Measurements from ENCODE around the gene TGM6. TPM values are rescaled to one million over a fixed set of nuclear protein-coding genes. Genes with fewer than 3 reads are reported as not detected.

Gene TGM6
- total and polyA plus RNA-seq, 12 donors, result not detected

DNA sequence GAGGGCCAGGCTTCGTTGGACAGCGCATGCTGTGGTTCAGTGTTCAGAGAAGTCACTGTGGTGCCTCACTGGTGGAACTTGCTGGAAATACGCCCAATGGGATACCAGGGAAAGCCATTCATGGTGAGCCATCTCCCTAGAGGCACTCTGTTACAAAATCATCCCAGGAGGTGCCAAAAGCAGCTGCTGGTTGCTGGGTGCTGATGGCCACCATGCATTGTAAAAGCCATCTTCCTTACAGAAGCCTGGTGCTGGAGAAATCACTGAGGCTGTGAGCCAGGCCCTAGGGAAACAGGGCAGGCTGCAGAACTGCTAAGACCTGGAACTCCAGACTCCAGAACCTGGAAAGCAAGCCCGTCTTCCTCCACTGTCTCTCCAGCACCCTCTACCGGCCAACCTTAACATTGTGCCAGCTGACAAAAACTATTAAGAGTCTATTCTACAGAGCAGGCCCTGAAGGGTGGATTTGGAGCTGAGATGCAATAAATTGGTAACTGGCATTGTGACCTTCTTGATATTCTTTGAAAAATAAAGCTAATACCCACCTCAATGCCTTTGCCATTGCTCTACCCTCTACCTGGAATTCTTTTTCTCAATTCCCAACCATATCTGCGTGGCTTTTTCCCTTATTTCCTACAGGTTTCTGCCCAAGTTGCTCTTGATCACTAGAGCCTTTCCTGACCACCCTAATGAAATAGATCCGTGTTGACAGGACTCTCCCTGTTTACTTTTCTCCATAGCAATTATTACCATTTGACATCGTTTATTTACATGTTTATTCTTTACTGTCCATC, 71.4 kb downstream of the TGM6 start:
- Histone ChIP-seq H3K9me3 (replicated peaks in 1 of 3) (no peaks in the 10 kb centered on the region), H3K36me3 (replicated peaks in 1 of 2) (no peaks in the 10 kb centered on the region), H3K4me3 (no peak overlapping the region), H3K27me3 (no peaks in the 10 kb centered on the region), H3K4me1 (replicated peaks in 1 of 2) (no peaks in the 10 kb centered on the region), H3K27ac (no peak overlapping the region)
- peak; percentile 73 to 90 (median 81) for DNase-seq
- intact Hi-C loops (cut with DNase I), result loop anchor here (5.0 to 10.0 kb wide), 3 partner anchors 247 to 347 kb away; partner anchors contain the start of gene STK35 (in 1 of the 2)
- 51 to 59% (median 56%) methylated on average over 8 of the region's 8 CpGs for WGBS, 4 donors
- TF ChIP-seq, protein P1, sequence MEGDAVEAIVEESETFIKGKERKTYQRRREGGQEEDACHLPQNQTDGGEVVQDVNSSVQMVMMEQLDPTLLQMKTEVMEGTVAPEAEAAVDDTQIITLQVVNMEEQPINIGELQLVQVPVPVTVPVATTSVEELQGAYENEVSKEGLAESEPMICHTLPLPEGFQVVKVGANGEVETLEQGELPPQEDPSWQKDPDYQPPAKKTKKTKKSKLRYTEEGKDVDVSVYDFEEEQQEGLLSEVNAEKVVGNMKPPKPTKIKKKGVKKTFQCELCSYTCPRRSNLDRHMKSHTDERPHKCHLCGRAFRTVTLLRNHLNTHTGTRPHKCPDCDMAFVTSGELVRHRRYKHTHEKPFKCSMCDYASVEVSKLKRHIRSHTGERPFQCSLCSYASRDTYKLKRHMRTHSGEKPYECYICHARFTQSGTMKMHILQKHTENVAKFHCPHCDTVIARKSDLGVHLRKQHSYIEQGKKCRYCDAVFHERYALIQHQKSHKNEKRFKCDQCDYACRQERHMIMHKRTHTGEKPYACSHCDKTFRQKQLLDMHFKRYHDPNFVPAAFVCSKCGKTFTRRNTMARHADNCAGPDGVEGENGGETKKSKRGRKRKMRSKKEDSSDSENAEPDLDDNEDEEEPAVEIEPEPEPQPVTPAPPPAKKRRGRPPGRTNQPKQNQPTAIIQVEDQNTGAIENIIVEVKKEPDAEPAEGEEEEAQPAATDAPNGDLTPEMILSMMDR (IDR thresholded peaks at IDR 0.05), result peak; percentile 67 to 91 (median 77)
- TF ChIP-seq POLR2A (IDR thresholded peaks at IDR 0.05), result no peak

DNA sequence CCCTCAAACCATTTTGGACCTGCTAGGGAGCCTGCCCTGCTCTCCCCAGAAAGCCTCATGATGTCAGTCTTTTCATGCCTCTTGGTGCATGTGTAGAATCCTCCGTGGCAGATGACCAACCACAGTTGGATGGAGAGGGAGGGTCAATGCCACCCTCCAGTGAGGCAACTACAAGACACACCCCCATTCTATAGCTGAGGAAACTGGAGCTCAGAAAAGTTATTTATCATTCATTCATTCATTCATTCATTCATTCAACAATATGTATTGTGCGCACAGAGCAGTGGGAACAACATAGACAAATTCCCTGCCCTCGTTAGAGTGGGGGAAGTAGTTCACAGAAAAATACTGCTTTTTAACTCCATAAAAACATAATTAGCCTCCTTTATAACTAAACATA, 73.1 kb downstream of the TGM6 start:
- intact Hi-C loops (cut with DNase I), result loop anchor here (5.0 to 10.0 kb wide), 3 partner anchors 249 to 349 kb away; partner anchors contain the start of gene STK35 (in 1 of the 2)
- Histone ChIP-seq H3K27ac (no peak overlapping the region), H3K4me1 (replicated peaks in 1 of 2) (no peaks in the 10 kb centered on the region), H3K27me3 (no peaks in the 10 kb centered on the region), H3K9me3 (replicated peaks in 1 of 3) (no peaks in the 10 kb centered on the region), H3K4me3 (no peak overlapping the region), H3K36me3 (replicated peaks in 1 of 2) (peaks cover 0 to 4% of the 10 kb centered on the region in 2 donors)
- no peak for TF ChIP-seq POLR2A (IDR thresholded peaks at IDR 0.05)
- no peak for DNase-seq
- 71 to 87% (median 83%) methylated on average over 3 of the region's 3 CpGs for WGBS, 4 donors

DNA sequence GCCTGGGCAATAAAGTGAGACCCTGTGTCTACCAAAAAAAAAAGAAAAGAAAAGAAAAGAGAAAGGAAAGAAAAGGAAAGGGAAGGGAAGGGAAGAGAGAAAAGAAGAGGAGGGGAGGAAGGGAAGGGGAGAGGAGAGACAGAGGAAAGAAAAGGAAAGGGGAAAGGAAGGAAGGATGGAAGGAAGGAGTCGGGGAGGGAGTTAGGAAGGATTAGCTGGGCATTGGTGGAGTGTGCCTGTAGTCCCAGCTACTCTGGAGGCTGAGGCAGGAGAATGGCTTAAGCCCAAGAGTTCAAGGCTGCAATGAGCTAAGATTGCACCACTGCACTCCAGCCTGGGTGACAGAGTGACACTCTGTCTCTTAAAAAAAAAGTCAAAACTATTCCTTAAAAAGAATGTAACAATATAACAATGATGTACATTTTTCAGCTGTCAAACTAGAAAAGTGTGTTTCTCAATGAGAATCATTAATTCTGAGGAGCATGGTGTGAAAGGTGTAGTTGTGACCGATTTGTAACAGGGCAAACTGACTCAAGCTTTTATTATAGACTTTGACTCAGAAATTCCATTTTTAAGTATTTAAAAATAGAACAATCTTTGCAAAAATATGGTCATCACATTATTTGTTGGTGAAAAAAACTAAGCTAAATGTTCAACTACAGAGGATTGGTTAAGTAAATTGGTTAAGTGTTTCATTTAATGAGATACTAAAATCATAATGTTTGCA, 75.2 kb downstream of the TGM6 start:
- Histone ChIP-seq H3K36me3 (replicated peaks in 1 of 2) (peaks cover 0 to 25% of the 10 kb centered on the region in 2 donors), H3K4me3 (no peak overlapping the region), H3K4me1 (replicated peaks in 1 of 2) (no peaks in the 10 kb centered on the region), H3K27me3 (no peaks in the 10 kb centered on the region), H3K27ac (peak overlapping the region in 1 of 5 donors; percentile 21), H3K9me3 (replicated peaks in 1 of 3) (no peaks in the 10 kb centered on the region)
- TF ChIP-seq, protein P1 (IDR thresholded peaks at IDR 0.05), result no peak
- TF ChIP-seq POLR2A (IDR thresholded peaks at IDR 0.05), result no peak
- intact Hi-C loops (cut with DNase I), result loop anchor here in 1 of 2 donors (10.0 kb wide), 2 partner anchors 251 to 351 kb away; partner anchors contain the start of gene STK35
- peak in 5 of 7 donors; percentile 41 to 65 (median 58) for DNase-seq
- WGBS, 4 donors, result 49 to 62% (median 55%) methylated on average over 2 of the region's 2 CpGs

DNA sequence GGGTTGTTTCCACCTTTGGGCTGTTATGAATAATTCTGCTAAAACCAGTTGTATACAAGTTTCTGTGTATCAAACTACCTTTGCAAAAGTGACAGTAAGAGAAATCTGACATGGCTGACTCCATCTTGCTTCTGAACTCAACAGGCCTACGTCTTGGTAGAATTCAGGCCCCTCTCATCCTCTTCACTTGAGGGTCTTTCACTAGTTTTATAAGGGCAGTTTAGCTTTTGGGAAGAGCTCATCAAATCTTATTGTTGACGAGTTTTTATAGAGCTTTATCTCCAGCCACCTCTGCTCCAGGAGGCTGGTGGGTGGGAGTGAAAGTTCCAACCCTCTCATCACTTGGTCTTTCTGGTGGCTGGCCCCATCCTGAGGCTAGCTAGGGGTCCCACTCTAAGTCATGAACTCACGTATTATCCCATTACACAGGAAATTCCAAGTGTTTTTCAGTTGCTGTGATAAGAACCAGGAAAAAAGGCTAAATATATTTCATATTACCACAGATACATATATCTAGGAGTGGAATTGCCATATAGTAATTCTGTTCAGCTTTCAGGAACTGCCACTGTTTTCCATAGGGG, 78.3 kb downstream of the TGM6 start:
- Histone ChIP-seq H3K27me3 (no peaks in the 10 kb centered on the region), H3K36me3 (replicated peaks in 1 of 2) (peaks cover 0 to 56% of the 10 kb centered on the region in 2 donors), H3K4me3 (no peak overlapping the region), H3K9me3 (replicated peaks in 1 of 3) (no peaks in the 10 kb centered on the region), H3K4me1 (replicated peaks in 1 of 2) (no peaks in the 10 kb centered on the region), H3K27ac (no peak overlapping the region)
- TF ChIP-seq, protein P1 (IDR thresholded peaks at IDR 0.05), result no peak
- no peak for TF ChIP-seq POLR2A (IDR thresholded peaks at IDR 0.05)
- no peak for DNase-seq
- intact Hi-C loops (cut with DNase I), result loop anchor here in 1 of 2 donors (10.0 kb wide), 2 partner anchors 254 to 354 kb away; partner anchors contain the start of gene STK35
- WGBS, 4 donors, result 92 to 98% (median 97%) methylated on average over 3 of the region's 3 CpGs

All from adrenal gland (tissue), 12 donors.